H9 (cell line): ENCODE data around the gene ENPP6. TPM values are rescaled to one million over a fixed set of nuclear protein-coding genes. Genes with fewer than 3 reads are reported as not detected.

Source experiments
- DNase-seq: peaks from one replicate; pipeline ENCODE4 v3.0.0-alpha.2; 2017
- H2AFZ ChIP-seq: one replicate; pipeline ENCODE4 v1.6.1; 2013; ENCODE audit warnings: mild to moderate bottlenecking, low read length, control low read depth, moderate library complexity
- H2AK5ac ChIP-seq: 2 replicates; pipeline ENCODE4 v1.6.1; 2013; ENCODE audit warnings: low read length, control low read depth, mixed read lengths; ENCODE audit not compliant: insufficient read length
- H2BK120ac ChIP-seq: one replicate; pipeline ENCODE4 v1.6.1; 2013; ENCODE audit warnings: low read depth, mild to moderate bottlenecking, low read length, control low read depth, inconsistent platforms; ENCODE audit not compliant: poor library complexity, severe bottlenecking
- H2BK12ac ChIP-seq: 2 replicates; pipeline ENCODE4 v1.6.1; 2013; ENCODE audit warnings: low read length, control low read depth, mixed read lengths, low read depth; ENCODE audit not compliant: insufficient read length
- H2BK15ac ChIP-seq: 2 replicates; pipeline ENCODE4 v1.6.1; 2013; ENCODE audit warnings: low read depth, low read length, control low read depth
- H2BK20ac ChIP-seq: one replicate; pipeline ENCODE4 v1.6.1; 2013; ENCODE audit warnings: low read depth, mild to moderate bottlenecking, low read length, control low read depth, inconsistent platforms; ENCODE audit not compliant: poor library complexity, severe bottlenecking
- H2BK5ac ChIP-seq: 2 replicates; pipeline ENCODE4 v1.6.1; 2013; ENCODE audit warnings: low read length, control low read depth, mixed read lengths; ENCODE audit not compliant: insufficient read length
- H3K14ac ChIP-seq: 2 replicates; pipeline ENCODE4 v1.6.1; 2013; ENCODE audit warnings: low read length, control low read depth; ENCODE audit not compliant: insufficient read depth
- H3K18ac ChIP-seq: 2 replicates; pipeline ENCODE4 v1.6.1; 2013; ENCODE audit warnings: low read depth, mild to moderate bottlenecking, mixed read lengths, low read length, control low read depth; ENCODE audit not compliant: insufficient read length
- H3K23ac ChIP-seq: 2 replicates; pipeline ENCODE4 v1.6.1; 2013; ENCODE audit warnings: low read length, control low read depth, mixed read lengths, low read depth; ENCODE audit not compliant: insufficient read length
- H3K23me2 ChIP-seq: 2 replicates; pipeline ENCODE4 v1.6.1; 2013; ENCODE audit warnings: low read depth, mild to moderate bottlenecking, mixed read lengths, low read length, control low read depth; ENCODE audit not compliant: insufficient read length, poor library complexity, severe bottlenecking
- H3K27ac ChIP-seq: 2 replicates; pipeline ENCODE4 v1.5.1; 2013; ENCODE audit warnings: low read length, control low read depth, mixed read lengths, low read depth; ENCODE audit not compliant: insufficient read length
- H3K27me3 ChIP-seq: 2 replicates; pipeline ENCODE4 v1.6.1; 2013; ENCODE audit warnings: low read length, control low read depth, inconsistent platforms; ENCODE audit not compliant: insufficient read depth
- H3K4ac ChIP-seq: 2 replicates; pipeline ENCODE4 v1.6.1; 2013; ENCODE audit warnings: low read depth, mild to moderate bottlenecking, control low read depth, inconsistent platforms, low read length, moderate library complexity
- H3K4me1 ChIP-seq: 2 replicates; pipeline ENCODE4 v1.6.1; 2013; ENCODE audit warnings: low read length, control low read depth, inconsistent platforms; ENCODE audit not compliant: insufficient read depth
- H3K4me2 ChIP-seq: 2 replicates; pipeline ENCODE4 v1.6.1; 2013; ENCODE audit warnings: low read length, control low read depth, mixed read lengths; ENCODE audit not compliant: insufficient read length, insufficient read depth
- H3K56ac ChIP-seq: 2 replicates; pipeline ENCODE4 v1.6.1; 2013; ENCODE audit warnings: low read depth, mild to moderate bottlenecking, mixed read lengths, low read length, control low read depth; ENCODE audit not compliant: insufficient read length
- H3K79me1 ChIP-seq: 2 replicates; pipeline ENCODE4 v1.6.1; 2013; ENCODE audit warnings: low read depth, mild to moderate bottlenecking, moderate library complexity, low read length, control low read depth, inconsistent platforms; ENCODE audit not compliant: insufficient read depth, poor library complexity, severe bottlenecking
- H3K79me2 ChIP-seq: 2 replicates; pipeline ENCODE4 v1.6.1; 2013; ENCODE audit warnings: low read length, control low read depth, inconsistent platforms; ENCODE audit not compliant: insufficient read depth
- H3K9ac ChIP-seq: 2 replicates; pipeline ENCODE4 v1.6.1; 2013; ENCODE audit warnings: low read length, control low read depth, mixed read lengths; ENCODE audit not compliant: insufficient read length; ENCODE audit errors: extremely low read depth
- H3K9me3 ChIP-seq: one replicate; pipeline ENCODE4 v1.6.1; 2013; ENCODE audit warnings: low read depth, low read length, inconsistent platforms; ENCODE audit not compliant: control insufficient read depth
- H3T11ph ChIP-seq: one replicate; pipeline ENCODE4 v1.6.1; 2013; ENCODE audit warnings: mild to moderate bottlenecking, low read length, control low read depth, inconsistent platforms
- H4K20me1 ChIP-seq: one replicate; pipeline ENCODE4 v1.6.1; 2013; ENCODE audit not compliant: control insufficient read depth, insufficient read length, insufficient read depth
- H4K5ac ChIP-seq: 2 replicates; pipeline ENCODE4 v1.6.1; 2013; ENCODE audit warnings: low read depth, mild to moderate bottlenecking, mixed read lengths, low read length, control low read depth; ENCODE audit not compliant: insufficient read length
- H4K8ac ChIP-seq: replicated peaks from 2 replicates; pipeline ENCODE4 v1.6.1; 2013; ENCODE audit warnings: low read length, control low read depth, mixed read lengths, low read depth; ENCODE audit not compliant: insufficient read length
- H4K91ac ChIP-seq: 2 replicates; pipeline ENCODE4 v1.6.1; 2013; ENCODE audit warnings: low read depth, mild to moderate bottlenecking, moderate library complexity, mixed read lengths, low read length, control low read depth; ENCODE audit not compliant: insufficient read length
- H3K27ac Mint-ChIP-seq, 3 experiments: 2 replicates in 2 of 3; 3 replicates in 1 of 3; pipeline ENCODE4 v1.8.0; 2020 to 2021; ENCODE audit warnings: mixed read lengths in 3 of 3, mild to moderate bottlenecking in 1 of 3, moderate library complexity in 1 of 3
- H3K27me3 Mint-ChIP-seq: 2 replicates; pipeline ENCODE4 v1.8.0; 2021; ENCODE audit warnings: low read depth, mild to moderate bottlenecking, moderate library complexity, mixed read lengths
- H3K36me3 Mint-ChIP-seq, 3 experiments: 2 replicates in 2 of 3; 3 replicates in 1 of 3; pipeline ENCODE4 v1.8.0; 2020 to 2021; ENCODE audit warnings: low read depth in 3 of 3, mixed read lengths in 3 of 3; ENCODE audit not compliant: insufficient read depth in 1 of 3
- H3K4me1 Mint-ChIP-seq, 2 experiments: 2 replicates each; pipeline ENCODE4 v1.8.0; 2020; ENCODE audit warnings: mixed read lengths in 2 of 2
- H3K4me3 Mint-ChIP-seq, 2 experiments: 2 replicates in 1 of 2; 3 replicates in 1 of 2; pipeline ENCODE4 v1.8.0; 2020 to 2021; ENCODE audit warnings: mild to moderate bottlenecking in 2 of 2, mixed read lengths in 2 of 2, moderate library complexity in 1 of 2
- H3K9me3 Mint-ChIP-seq, 2 experiments: 2 replicates in 1 of 2; 3 replicates in 1 of 2; pipeline ENCODE4 v1.8.0; 2020; ENCODE audit warnings: mild to moderate bottlenecking in 2 of 2, mixed read lengths in 2 of 2, moderate library complexity in 1 of 2
- CTCF ChIP-seq: fragments of 200-600 bp; sonication (generic); conservative IDR thresholded peaks from 3 replicates; pipeline ENCODE4 v1.8.0; 2021; ENCODE audit warnings: antibody characterized with exemption, mild to moderate bottlenecking
- WGBS: extraction: QIAGEN DNeasy Blood & Tissue Kit; methylation state at CpG from one replicate; pipeline ENCODE4 v1.1.7; 2013; ENCODE audit warnings: missing lambda C conversion rate, low lambda C conversion rate, mixed read lengths; ENCODE audit not compliant: insufficient read length; ENCODE audit errors: extremely low coverage; 5-methylcytosine and 5-hydroxymethylcytosine counted together
- total RNA-seq: library from RNA; stranded (reverse); gene quantifications from 2 replicates; pipeline ENCODE4 v1.2.1, GENCODE V29; 2021

ENPP6 gene
- total RNA-seq, 1 experiment from 2014 or later, result not detected

- peaks cover 3% of the 10 kb centered on the region in 2 experiments; a peak in 2 of 5 replicates for H3K9me3 Mint-ChIP-seq
- H3K27me3 Mint-ChIP-seq, result peaks cover 2% of the 10 kb centered on the region; the same call in 1 of the 2 replicates
- no peak overlapping the region for H3K9ac ChIP-seq
- H4K5ac ChIP-seq, result no peak overlapping the region
- H2BK20ac ChIP-seq, result no peak overlapping the region
- no peak overlapping the region for H3K56ac ChIP-seq
- peaks cover 0 to under 1% (median 0%) of the 10 kb centered on the region in 3 experiments; a peak in 3 of 7 replicates for H3K36me3 Mint-ChIP-seq
- H3K4ac ChIP-seq, result no peak overlapping the region
- H2BK12ac ChIP-seq, result no peak overlapping the region
- no peak for DNase-seq
- H3K27me3 ChIP-seq, result peaks cover 3% of the 10 kb centered on the region; the same call in 1 of the 2 replicates
- no peak overlapping the region for H3K18ac ChIP-seq
- H3K14ac ChIP-seq, result no peak overlapping the region; the same call in 1 of the 2 replicates
- H4K91ac ChIP-seq, result no peak overlapping the region
- H3K27ac ChIP-seq, result no peak overlapping the region
- H4K20me1 ChIP-seq, result no peaks in the 10 kb centered on the region
- H4K8ac ChIP-seq, result no peak overlapping the region
- H2AK5ac ChIP-seq, result no peak overlapping the region
- H3K4me3 Mint-ChIP-seq, result no peak overlapping the region
- no peak overlapping the region for H3K27ac Mint-ChIP-seq
- H3K4me2 ChIP-seq, result no peak overlapping the region
- no peaks in the 10 kb centered on the region for H3K23me2 ChIP-seq
- no peaks in the 10 kb centered on the region for H3K79me1 ChIP-seq
- H3K23ac ChIP-seq, result no peak overlapping the region
- H3K9me3 ChIP-seq, result no peaks in the 10 kb centered on the region
- H2BK120ac ChIP-seq, result no peak overlapping the region
- peaks cover 18 to 20% of the 10 kb centered on the region in 2 experiments for H3K4me1 Mint-ChIP-seq
- WGBS, result no CpG with 5 or more reads among the region's 12 CpGs
- no peak overlapping the region for H2BK15ac ChIP-seq
- no peak overlapping the region for H3T11ph ChIP-seq
- no peak overlapping the region for H2BK5ac ChIP-seq
- no peak overlapping the region for H2AFZ ChIP-seq
- TF ChIP-seq CTCF, result no peak
- no peaks in the 10 kb centered on the region for H3K4me1 ChIP-seq
- H3K79me2 ChIP-seq, result no peaks in the 10 kb centered on the region
Measured at GRCh38 chr4:184200296-184200695, 17.4 kb downstream of the ENPP6 start.
